HepG2 (cell line): ENCODE data around the gene GSTA5. TPM values are rescaled to one million over a fixed set of nuclear protein-coding genes. Genes with fewer than 3 reads are reported as not detected.

Source experiments
- ATAC-seq: fragments of 200-7000 bp; cut with Tn5 transposase; 3 replicates; pipeline ENCODE4 v1.9.1; 2020; ENCODE audit warnings: mild to moderate bottlenecking, moderate library complexity
- BruUV-seq: library from RNA; stranded (reverse); fragments of 400-500 nt; replicated peaks from 2 replicates; lab custom pipeline; 2021; lab: Mats Ljungman, UMichigan
- CTCF ChIA-PET: fragments of 300-600 bp; formaldehyde crosslinking; extraction: SDS; loops from one replicate; lab custom pipeline; 2021; ENCODE audit warnings: low total read pairs, inconsistent platforms, low intra/inter-chr PET ratio; lab: Yijun Ruan, JAX
- POLR2A ChIA-PET: fragments of 350-600 bp; sonication (Branson Sonifier 250); formaldehyde crosslinking; loops from one replicate; lab custom pipeline; 2020; ENCODE audit warnings: antibody characterized with exemption, inconsistent platforms; lab: Yijun Ruan, JAX
- DNase-seq: peaks from one replicate; pipeline ENCODE4 v3.0.0-alpha.2; 2015; ENCODE audit warnings: low spot score
- FAIRE-seq: peaks from 3 replicates; lab custom pipeline; 2011; peaks lifted over from hg19 to GRCh38; lab: Jason Lieb, UNC
- H2AFZ ChIP-seq: one replicate; pipeline ENCODE4 v1.6.1; 2011; ENCODE audit warnings: low read length, inconsistent platforms
- H3K27ac ChIP-seq: fragments of 300-600 bp; 3 replicates; pipeline ENCODE4 v1.8.0; 2011; ENCODE audit warnings: mixed run types, mild to moderate bottlenecking, mixed read lengths, low read length, inconsistent platforms; ENCODE audit not compliant: insufficient read depth; ENCODE audit errors: extremely low read length
- H3K27me3 ChIP-seq, 2 experiments: fragments of 200-600 bp in 1 of 2; 2 replicates in 1 of 2; 3 replicates in 1 of 2; pipeline versions ENCODE4 v1.6.0 to v1.8.0; 2011; ENCODE audit warnings: low read length in 2 of 2, mild to moderate bottlenecking in 2 of 2, moderate library complexity in 2 of 2, inconsistent platforms in 1 of 2; ENCODE audit not compliant: insufficient read depth in 2 of 2, control insufficient read depth in 1 of 2
- H3K36me3 ChIP-seq, 2 experiments: fragments of 200-600 bp in 1 of 2; replicated peaks in 1 of 2; 2 replicates in 1 of 2; 3 replicates in 1 of 2; pipeline versions ENCODE4 v1.5.1 to v1.8.0; 2011; ENCODE audit warnings: low read length in 2 of 2, inconsistent platforms in 1 of 2; ENCODE audit not compliant: insufficient read depth in 2 of 2, control insufficient read depth in 1 of 2
- H3K4me1 ChIP-seq: 2 replicates; pipeline ENCODE4 v1.5.1; 2012; ENCODE audit warnings: low read length, inconsistent platforms; ENCODE audit not compliant: insufficient read depth
- H3K4me2 ChIP-seq: 2 replicates; pipeline ENCODE4 v1.6.0; 2011; ENCODE audit warnings: low read depth, low read length, inconsistent platforms
- H3K4me3 ChIP-seq, 3 experiments: fragments of 200-600 bp in 1 of 3; sonication (generic), shearing (Covaris generic) in 1 of 3; replicated peaks in 1 of 3; 2 replicates each; pipeline ENCODE4 v1.5.1; 2011 to 2016; ENCODE audit warnings: low read length in 3 of 3, inconsistent platforms in 2 of 3, low read depth in 2 of 3, mild to moderate bottlenecking in 2 of 3, control low read depth in 1 of 3, mixed read lengths in 1 of 3; ENCODE audit not compliant: insufficient read depth in 1 of 3
- H3K79me2 ChIP-seq: one replicate; pipeline ENCODE4 v1.6.1; 2011; ENCODE audit warnings: low read length, inconsistent platforms; ENCODE audit not compliant: insufficient read depth
- H3K9ac ChIP-seq: 2 replicates; pipeline ENCODE4 v1.6.0; 2011; ENCODE audit warnings: mild to moderate bottlenecking, low read depth, low read length, inconsistent platforms; ENCODE audit not compliant: insufficient read depth
- H3K9me3 ChIP-seq: 2 replicates; pipeline ENCODE4 v1.5.1; 2012; ENCODE audit warnings: mild to moderate bottlenecking, low read length
- H4K20me1 ChIP-seq: 2 replicates; pipeline ENCODE4 v1.6.0; 2011; ENCODE audit warnings: inconsistent platforms, mild to moderate bottlenecking, low read length, moderate library complexity; ENCODE audit not compliant: insufficient read depth
- ARHGAP35 ChIP-seq: sonication (generic); formaldehyde crosslinking; IDR thresholded peaks from 2 replicates; pipeline ENCODE4 v1.9.0; 2022; ENCODE audit warnings: mild to moderate bottlenecking, inconsistent platforms, moderate library complexity, missing genetic modification reagents, borderline replicate concordance
- ATF5 ChIP-seq: sonication (generic); formaldehyde crosslinking; IDR thresholded peaks from 2 replicates; pipeline ENCODE4 v1.4.0; 2020; ENCODE audit warnings: mild to moderate bottlenecking, low read depth, missing genetic modification reagents
- CBX1 ChIP-seq: IDR thresholded peaks from one replicate; pipeline ENCODE4 v1.6.1; 2016; ENCODE audit warnings: antibody characterized with exemption, low read depth
- DMAP1 ChIP-seq: IDR thresholded peaks from 2 replicates; pipeline ENCODE4 v1.6.1; 2016
- ERF ChIP-seq: IDR thresholded peaks from 2 replicates; pipeline ENCODE4 v1.6.1; 2018; ENCODE audit warnings: missing biosample characterization, missing genetic modification reagents
- HNRNPL ChIP-seq: fragments of 200-400 bp; formaldehyde crosslinking; IDR thresholded peaks from 2 replicates; pipeline ENCODE4 v1.6.1; 2017; ENCODE audit warnings: mild to moderate bottlenecking, low read depth, low read length
- ISX ChIP-seq: sonication (generic); formaldehyde crosslinking; conservative IDR thresholded peaks from 2 replicates; pipeline ENCODE4 v1.5.0; 2020; ENCODE audit warnings: missing genetic modification reagents
- KLF12 ChIP-seq: sonication (generic); formaldehyde crosslinking; IDR thresholded peaks from 2 replicates; pipeline ENCODE4 v1.4.0; 2020; ENCODE audit warnings: missing genetic modification reagents, borderline replicate concordance
- MTF1 ChIP-seq: sonication (generic); formaldehyde crosslinking; IDR thresholded peaks from 2 replicates; pipeline ENCODE4 v1.5.0; 2020; ENCODE audit warnings: missing genetic modification reagents
- NKX3-1 ChIP-seq: sonication (generic); formaldehyde crosslinking; IDR thresholded peaks from 2 replicates; pipeline ENCODE4 v1.5.0; 2020; ENCODE audit warnings: missing genetic modification reagents
- PBX3 ChIP-seq: sonication (generic); formaldehyde crosslinking; IDR thresholded peaks from 2 replicates; pipeline ENCODE4 v1.8.1; 2023; ENCODE audit warnings: missing genetic modification reagents, inconsistent platforms, borderline replicate concordance
- PITX1 ChIP-seq: sonication (generic); formaldehyde crosslinking; IDR thresholded peaks from 2 replicates; pipeline ENCODE4 v1.5.1; 2020; ENCODE audit warnings: mild to moderate bottlenecking, missing genetic modification reagents
- YEATS2 ChIP-seq: sonication (generic); formaldehyde crosslinking; IDR thresholded peaks from 2 replicates; pipeline ENCODE4 v1.4.0; 2020; ENCODE audit warnings: missing genetic modification reagents, borderline replicate concordance
- ZNF260 ChIP-seq: sonication (generic); formaldehyde crosslinking; IDR thresholded peaks from 2 replicates; pipeline ENCODE4 v1.4.0; 2020; ENCODE audit warnings: missing genetic modification reagents, low read depth, mild to moderate bottlenecking, borderline replicate concordance
- ZNF326 ChIP-seq: sonication (generic); formaldehyde crosslinking; IDR thresholded peaks from 2 replicates; pipeline ENCODE4 v1.4.0; 2020; ENCODE audit warnings: missing genetic modification reagents, borderline replicate concordance
- ZNF382 ChIP-seq: sonication (generic); formaldehyde crosslinking; IDR thresholded peaks from 2 replicates; pipeline ENCODE4 v1.5.0; 2020; ENCODE audit warnings: missing genetic modification reagents, mild to moderate bottlenecking, borderline replicate concordance
- ZNF543 ChIP-seq: sonication (generic); formaldehyde crosslinking; IDR thresholded peaks from 2 replicates; pipeline ENCODE4 v1.4.0; 2020; ENCODE audit warnings: mild to moderate bottlenecking, missing genetic modification reagents
- ZXDC ChIP-seq: sonication (generic); formaldehyde crosslinking; IDR thresholded peaks from 2 replicates; pipeline ENCODE4 v1.5.0; 2020; ENCODE audit warnings: mild to moderate bottlenecking, missing genetic modification reagents
- ZZZ3 ChIP-seq: sonication (generic); formaldehyde crosslinking; IDR thresholded peaks from 2 replicates; pipeline ENCODE4 v1.4.0; 2020; ENCODE audit warnings: missing genetic modification reagents, mild to moderate bottlenecking, borderline replicate concordance
- WGBS: methylation state at CpG from one replicate; pipeline ENCODE4 v1.1.6; 2017; ENCODE audit warnings: low lambda C conversion rate; 5-methylcytosine and 5-hydroxymethylcytosine counted together
- in situ Hi-C: cut with HindIII; loops from 2 replicates; pipeline ENCODE4 v1.10.0; 2017; ENCODE audit warnings: low pct_unique_long_range_greater_than_20kb; ENCODE audit not compliant: extremely low pct_ligation_motif_present
- intact Hi-C: fragments of 100-400 bp; cut with micrococcal nuclease; formaldehyde crosslinking; loops from one replicate; pipeline ENCODE4 v1.10.0; 2022; ENCODE audit not compliant: unreplicated experiment
- polyA plus RNA-seq, 8 experiments: library from polyadenylated mRNA; depleted of rRNA in 3 of 8; stranded (reverse) in 7 of 8; unstranded in 1 of 8; fragments of >200 nt; fragmentation: Illumina TruSeq in 4 of 8; extraction: Trizol in 4 of 8; gene quantifications; 2 replicates each; pipeline versions ENCODE4 v1.2.1 to v1.2.3, GENCODE V29; 2011 to 2016; ENCODE audit warnings: low read depth in 4 of 8, missing spikeins in 1 of 8, mixed read lengths in 1 of 8; ENCODE audit not compliant: insufficient read depth in 1 of 8
- total RNA-seq, 5 experiments: library from RNA; depleted of rRNA; stranded (reverse); fragments of >200 nt; fragmentation: Illumina TruSeq; extraction: Trizol; gene quantifications; 2 replicates each; pipeline ENCODE4 v1.2.3, GENCODE V29; 2016; ENCODE audit warnings: low read depth in 1 of 5

GSTA5 gene
- total and polyA plus RNA-seq, 2 of the 13 experiments (the other 11 are each of a cell fraction or from before 2014, with no cell fraction given): not detected

- TF ChIP-seq ZNF543 (CRISPR knock-in tag): no peak
- TF ChIP-seq NKX3-1 (CRISPR knock-in tag): no peak
- TF ChIP-seq ZXDC: no peak
- no peak for TF ChIP-seq DMAP1
- no peak for TF ChIP-seq ZNF326
- TF ChIP-seq CBX1: no peak
- no peak for TF ChIP-seq ZZZ3 (CRISPR knock-in tag)
- TF ChIP-seq KLF12 (CRISPR knock-in tag): no peak
- TF ChIP-seq PITX1 (CRISPR knock-in tag): no peak
- TF ChIP-seq ARHGAP35 (CRISPR knock-in tag): no peak; the same call in 1 of the 2 replicates
Measured at GRCh38 chr6:52839124-52840055, 1.2 kb downstream of the GSTA5 start (continued).

- intact Hi-C loops (no loop called here), in situ Hi-C loops (no loop called here)
- Histone ChIP-seq H3K9ac (no peak overlapping the region), H3K4me2 (no peak overlapping the region), H2AFZ (no peak overlapping the region), H3K27me3 (0 out of 5 replicates have a peak, but pooled peaks cover 0 to 1% of the 10 kb centered on the region in 2 experiments), H3K9me3 (no peaks in the 10 kb centered on the region), H3K36me3 (no peaks in the 10 kb centered on the region), H3K79me2 (no peaks in the 10 kb centered on the region), H3K27ac (no peak overlapping the region), H3K4me3 (no peak overlapping the region), H3K4me1 (peaks cover 6% of the 10 kb centered on the region; the same call in 1 of the 2 replicates), H4K20me1 (no peaks in the 10 kb centered on the region)
- BruUV-seq: no TSS peak
- ChIA-PET POLR2A (no interaction called here), CTCF (no interaction called here)
- ATAC-seq (no peak), DNase-seq (no peak), FAIRE-seq (no peak)
- 96% methylated on average over 1 of the region's 1 CpG for WGBS
- no peak for TF ChIP-seq YEATS2 (CRISPR knock-in tag)
- TF ChIP-seq ERF (CRISPR knock-in tag): no peak
- TF ChIP-seq ZNF260 (CRISPR knock-in tag): no peak
- no peak for TF ChIP-seq PBX3
- TF ChIP-seq HNRNPL: no peak
- no peak for TF ChIP-seq ATF5 (CRISPR knock-in tag)
- TF ChIP-seq MTF1 (CRISPR knock-in tag): no peak
- TF ChIP-seq ZNF382 (CRISPR knock-in tag): no peak
- no peak for TF ChIP-seq ISX (CRISPR knock-in tag)
Measured at GRCh38 chr6:52834481-52834880, 6.1 kb downstream of the GSTA5 start.
